ENCODE measurements around the gene ZNF648.
"Not testable (repeated sequence)": the region's sequence is repeated elsewhere in the genome, so short reads cannot be mapped to it uniquely, and the experiment has no call there.

ZNF648 gene

DNA sequence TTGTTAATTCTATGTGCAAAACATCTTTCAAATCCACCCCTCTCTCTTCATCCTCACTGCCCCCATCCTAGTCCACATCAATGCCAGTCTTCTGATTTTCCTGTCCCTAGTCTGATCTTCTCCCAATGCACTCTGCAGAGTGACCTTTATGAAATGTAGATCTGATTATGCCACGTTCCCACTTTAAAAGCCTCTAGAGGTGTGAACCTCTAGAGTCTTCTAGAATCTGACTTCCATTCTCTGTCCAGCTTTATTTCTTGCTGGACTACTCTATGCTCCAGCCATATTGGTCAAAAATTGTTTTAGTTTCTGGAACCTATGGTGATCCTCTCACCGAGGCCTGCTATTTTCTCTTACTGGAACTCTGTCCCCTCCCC, 32.5 kb downstream of the ZNF648 start:
- DNase-seq (ENCODE audit: low read depth in 2 of 2) = no peak

DNA sequence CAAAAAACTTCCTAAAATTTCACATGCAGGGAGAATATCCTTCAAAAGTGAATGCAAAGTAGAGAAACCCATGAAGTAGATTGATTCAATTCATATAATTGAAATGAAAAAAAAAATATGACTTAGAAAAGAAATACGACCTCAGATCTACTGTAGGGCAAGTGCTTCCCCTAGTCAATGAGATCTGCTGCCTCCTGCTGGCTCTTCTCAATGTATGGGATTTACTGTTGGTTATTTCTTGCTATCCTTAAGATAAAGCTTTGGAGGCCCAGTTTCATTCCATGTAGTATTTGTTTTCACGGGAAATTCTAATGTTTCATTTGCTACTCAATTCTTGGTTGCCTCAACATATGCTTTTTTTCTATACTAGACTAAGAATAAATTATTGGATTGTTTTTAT, 46.2 kb downstream of the ZNF648 start:
- no peak for DNase-seq (ENCODE audit: low read depth in 2 of 2)

DNA sequence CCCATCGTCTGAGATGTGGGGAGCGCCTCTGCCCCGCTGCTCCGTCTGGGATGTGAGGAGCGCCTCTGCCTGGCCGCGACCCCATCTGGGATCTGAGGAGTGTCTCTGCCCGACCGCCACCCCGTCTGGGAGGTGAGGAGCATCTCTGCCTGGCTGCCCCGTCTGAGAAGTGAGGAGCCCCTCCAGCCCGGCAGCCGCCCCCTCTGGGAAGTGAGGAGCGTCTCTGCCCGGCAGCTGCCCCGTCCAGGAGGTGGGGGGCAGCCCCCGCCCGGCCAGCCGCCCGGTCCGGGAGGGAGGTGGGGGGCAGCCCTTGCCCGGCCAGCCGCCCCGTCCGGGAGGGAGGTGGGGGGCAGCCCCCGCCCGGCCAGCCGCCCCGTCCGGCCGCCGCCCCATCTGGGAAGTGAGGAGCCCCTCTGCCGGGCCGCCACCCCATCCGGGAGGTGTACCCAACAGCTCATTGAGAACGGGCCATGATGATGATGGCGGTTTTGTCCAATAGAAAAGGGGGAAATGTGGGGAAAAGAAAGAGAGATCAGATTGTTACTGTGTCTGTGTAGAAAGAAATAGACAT, 50.6 kb downstream of the ZNF648 start:
- not testable (repeated sequence) for DNase-seq (ENCODE audit: low read depth in 2 of 2)

DNA sequence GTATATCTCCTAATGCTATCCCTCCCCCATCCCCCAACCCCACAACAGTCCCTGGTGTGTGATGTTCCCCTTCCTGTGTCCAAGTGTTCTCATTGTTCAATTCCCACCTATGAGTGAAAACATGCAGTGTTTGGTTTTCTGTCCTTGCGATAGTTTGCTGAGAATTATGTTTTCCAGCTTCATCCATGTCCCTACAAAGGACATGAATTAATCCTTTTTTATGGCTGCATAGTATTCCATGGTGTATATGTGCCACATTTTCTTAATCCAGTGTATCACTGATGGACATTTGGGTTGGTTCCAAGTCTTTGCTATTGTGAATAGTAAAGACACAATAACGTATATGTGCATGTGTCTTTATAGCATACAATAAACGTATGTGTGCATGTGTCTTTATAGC, 56.1 kb downstream of the ZNF648 start:
- not testable (repeated sequence) for DNase-seq (ENCODE audit: low read depth in 2 of 2)

DNA sequence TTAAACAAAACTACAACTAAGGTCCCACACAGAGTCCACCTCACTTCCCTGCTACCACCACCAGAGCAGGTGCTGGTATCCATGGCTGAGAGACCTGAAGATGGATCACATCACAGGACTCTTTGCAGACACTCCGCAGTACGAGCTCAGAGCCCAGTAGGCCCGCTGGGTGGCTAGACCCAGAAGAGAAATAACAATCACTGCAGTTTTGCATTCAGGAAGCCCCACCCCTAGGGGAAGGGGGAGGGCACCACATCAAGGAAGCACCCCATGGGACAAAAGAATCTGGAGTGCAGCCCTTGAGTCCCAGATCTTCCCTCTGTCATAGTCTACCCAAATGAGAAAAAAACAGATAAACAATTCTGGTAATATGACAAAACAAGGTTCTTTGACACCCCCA, 56.9 kb downstream of the ZNF648 start:
- DNase-seq (ENCODE audit: low read depth in 2 of 2) = no peak

Data from stimulated activated CD4-positive, alpha-beta T cell treated with anti-CD3 and anti-CD28 coated beads, Interleukin-15, amount 100 ng/mL, for 48 hours (primary cell).